WTC11 (cell line): ENCODE results near the gene CAMTA1. TPM values are rescaled to one million over a fixed set of nuclear protein-coding genes. Genes with fewer than 3 reads are reported as not detected.

Experiments used
- ATAC-seq: fragments of 200-7000 bp; cut with Tn5 transposase; 2 replicates; pipeline ENCODE4 v1.10.0; 2021; ENCODE audit warnings: mild to moderate bottlenecking, moderate library complexity
- CTCF ChIA-PET: fragments of 300-600 bp; sonication (Branson Sonifier 250); formaldehyde crosslinking; loops from one replicate; lab custom pipeline; 2021; ENCODE audit warnings: antibody characterized with exemption; lab: Charles Lee
- POLR2A ChIA-PET: fragments of 350-600 bp; sonication (Branson Sonifier 250); formaldehyde crosslinking; loops from one replicate; lab custom pipeline; 2021; ENCODE audit warnings: antibody characterized with exemption; lab: Charles Lee
- DNase-seq: peaks from one replicate; pipeline ENCODE4 v3.0.0; 2021; ENCODE audit warnings: low spot score
- H3K27ac Mint-ChIP-seq: 2 replicates; pipeline ENCODE4 v1.8.0; 2021; ENCODE audit warnings: mixed read lengths
- H3K27me3 Mint-ChIP-seq: 2 replicates; pipeline ENCODE4 v1.8.0; 2021; ENCODE audit warnings: low read depth, mild to moderate bottlenecking, moderate library complexity, mixed read lengths
- H3K36me3 Mint-ChIP-seq: 2 replicates; pipeline ENCODE4 v1.8.0; 2021; ENCODE audit warnings: mixed read lengths
- H3K4me1 Mint-ChIP-seq: 2 replicates; pipeline ENCODE4 v1.8.0; 2022; ENCODE audit warnings: mixed read lengths
- H3K4me3 Mint-ChIP-seq: 2 replicates; pipeline ENCODE4 v1.8.0; 2021; ENCODE audit warnings: mild to moderate bottlenecking, moderate library complexity, mixed read lengths
- H3K9me3 Mint-ChIP-seq: 2 replicates; pipeline ENCODE4 v1.8.0; 2021; ENCODE audit warnings: mixed read lengths
- CBFB ChIP-seq: sonication (generic); formaldehyde crosslinking; IDR thresholded peaks from 2 replicates; pipeline ENCODE4 v1.8.1; 2022; ENCODE audit warnings: mild to moderate bottlenecking, low read depth, missing genetic modification reagents
- ETV6 ChIP-seq: sonication (generic); formaldehyde crosslinking; IDR thresholded peaks from 2 replicates; pipeline ENCODE4 v1.8.1; 2022; ENCODE audit warnings: mild to moderate bottlenecking, missing genetic modification reagents
- FOXJ3 ChIP-seq: sonication (generic); formaldehyde crosslinking; IDR thresholded peaks from 2 replicates; pipeline ENCODE4 v1.9.0; 2021; ENCODE audit warnings: missing genetic modification reagents, mild to moderate bottlenecking, borderline replicate concordance
- GRHL2 ChIP-seq: fragments of 250-450 bp; sonication (Bioruptor Pico); IDR thresholded peaks from 2 replicates; pipeline ENCODE4 v1.8.0; 2022; ENCODE audit warnings: mild to moderate bottlenecking, moderate library complexity; ENCODE audit not compliant: insufficient replicate concordance, severe bottlenecking
- HMGA2 ChIP-seq: fragments of 250-450 bp; sonication (Bioruptor Pico); IDR thresholded peaks from 2 replicates; pipeline ENCODE4 v1.4.0; 2021; ENCODE audit warnings: mild to moderate bottlenecking, moderate library complexity
- JAZF1 ChIP-seq: fragments of 250-450 bp; sonication (Bioruptor Pico); IDR thresholded peaks from 2 replicates; pipeline ENCODE4 v1.9.0; 2021; ENCODE audit warnings: moderate library complexity, mild to moderate bottlenecking, inconsistent platforms
- JUN ChIP-seq: sonication (generic); formaldehyde crosslinking; IDR thresholded peaks from 2 replicates; pipeline ENCODE4 v1.8.0; 2023; ENCODE audit warnings: mild to moderate bottlenecking, missing genetic modification reagents
- MYBL2 ChIP-seq: sonication (generic); formaldehyde crosslinking; IDR thresholded peaks from 2 replicates; pipeline ENCODE4 v1.8.1; 2023; ENCODE audit warnings: mild to moderate bottlenecking, moderate library complexity, missing genetic modification reagents
- NFYB ChIP-seq: sonication (generic); formaldehyde crosslinking; conservative IDR thresholded peaks from 2 replicates; pipeline ENCODE4 v1.8.0; 2022; ENCODE audit warnings: low read depth, missing genetic modification reagents
- PRRX2 ChIP-seq: fragments of 250-450 bp; sonication (Bioruptor Pico); IDR thresholded peaks from 2 replicates; pipeline ENCODE4 v1.8.0; 2021; ENCODE audit warnings: mild to moderate bottlenecking
- TP53 ChIP-seq: sonication (generic); formaldehyde crosslinking; IDR thresholded peaks from 2 replicates; pipeline ENCODE4 v1.8.1; 2023; ENCODE audit warnings: mild to moderate bottlenecking, missing genetic modification reagents
- ZNF263 ChIP-seq: sonication (generic); formaldehyde crosslinking; IDR thresholded peaks from 2 replicates; pipeline ENCODE4 v1.8.1; 2022; ENCODE audit warnings: low read depth, mild to moderate bottlenecking, moderate library complexity, missing genetic modification reagents
- ZNF671 ChIP-seq: fragments of 250-450 bp; sonication (Bioruptor Pico); IDR thresholded peaks from 2 replicates; pipeline ENCODE4 v1.8.0; 2021; ENCODE audit warnings: mild to moderate bottlenecking
- total RNA-seq: library from RNA; stranded (reverse); gene quantifications from 3 replicates; pipeline ENCODE4 v1.2.3, GENCODE V29; 2021
- TF ChIP-seq, protein P1 (sequence below): sonication (generic); formaldehyde crosslinking; IDR thresholded peaks from 2 replicates; pipeline ENCODE4 v1.8.1; 2022; ENCODE audit warnings: missing genetic modification reagents, borderline replicate concordance
- TF ChIP-seq, protein P2 (sequence below): fragments of 200-600 bp; IDR thresholded peaks from 2 replicates; pipeline ENCODE4 v1.8.0; 2022; ENCODE audit warnings: antibody characterized with exemption
- TF ChIP-seq, protein P3 (sequence below): sonication (generic); formaldehyde crosslinking; IDR thresholded peaks from 2 replicates; pipeline ENCODE4 v1.8.0; 2023; ENCODE audit warnings: missing genetic modification reagents, mild to moderate bottlenecking, borderline replicate concordance
- TF ChIP-seq, protein P4 (sequence below): sonication (generic); formaldehyde crosslinking; IDR thresholded peaks from 2 replicates; pipeline ENCODE4 v1.8.1; 2023; ENCODE audit warnings: mild to moderate bottlenecking, moderate library complexity, missing genetic modification reagents
- TF ChIP-seq, protein P5 (sequence below): sonication (generic); formaldehyde crosslinking; IDR thresholded peaks from 2 replicates; pipeline ENCODE4 v1.8.1; 2022; ENCODE audit warnings: mild to moderate bottlenecking, missing genetic modification reagents, moderate library complexity, borderline replicate concordance

Gene CAMTA1
- total RNA-seq, 1 experiment from 2014 or later: 86.4 TPM

DNA sequence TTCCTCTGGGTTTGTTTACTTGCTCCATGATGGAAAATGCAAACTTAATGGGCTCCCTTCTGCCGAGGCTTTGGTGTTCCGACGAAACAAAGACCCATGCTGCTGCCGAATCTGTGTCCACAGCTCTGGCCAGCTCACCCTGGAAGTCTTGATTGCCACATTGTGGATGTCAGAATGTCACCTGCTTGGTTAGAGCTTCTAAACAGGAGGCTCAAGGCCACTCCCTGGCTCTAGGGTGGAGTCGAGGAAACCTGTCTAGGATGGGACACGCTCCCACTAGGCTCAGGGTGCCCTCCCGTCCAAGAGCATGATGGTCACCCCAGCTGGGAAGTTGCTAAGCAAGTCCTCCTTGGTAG is 706.5 kb downstream of the CAMTA1 start:
- Mint-ChIP-seq H3K9me3 (peaks cover 11% of the 10 kb centered on the region), H3K27me3 (no peaks in the 10 kb centered on the region), H3K36me3 (no peaks in the 10 kb centered on the region), H3K4me3 (no peak overlapping the region), H3K4me1 (peaks cover 17% of the 10 kb centered on the region), H3K27ac (peak overlapping the region; percentile 37; the same call in 1 of the 2 replicates)
- CTCF ChIA-PET: interaction anchor here (1.2 to 1.4 kb wide), 3 partner anchors 17 to 175 kb away, joined by 3 to 5 read pairs (median 4); no protein-coding TSS in a partner anchor
- TF ChIP-seq GRHL2 (CRISPR knock-in tag) (no peak), ZNF671 (no peak)
- DNase-seq (no peak), ATAC-seq (no peak; the same call in 1 of the 2 replicates)
- POLR2A ChIA-PET: no interaction called here

DNA sequence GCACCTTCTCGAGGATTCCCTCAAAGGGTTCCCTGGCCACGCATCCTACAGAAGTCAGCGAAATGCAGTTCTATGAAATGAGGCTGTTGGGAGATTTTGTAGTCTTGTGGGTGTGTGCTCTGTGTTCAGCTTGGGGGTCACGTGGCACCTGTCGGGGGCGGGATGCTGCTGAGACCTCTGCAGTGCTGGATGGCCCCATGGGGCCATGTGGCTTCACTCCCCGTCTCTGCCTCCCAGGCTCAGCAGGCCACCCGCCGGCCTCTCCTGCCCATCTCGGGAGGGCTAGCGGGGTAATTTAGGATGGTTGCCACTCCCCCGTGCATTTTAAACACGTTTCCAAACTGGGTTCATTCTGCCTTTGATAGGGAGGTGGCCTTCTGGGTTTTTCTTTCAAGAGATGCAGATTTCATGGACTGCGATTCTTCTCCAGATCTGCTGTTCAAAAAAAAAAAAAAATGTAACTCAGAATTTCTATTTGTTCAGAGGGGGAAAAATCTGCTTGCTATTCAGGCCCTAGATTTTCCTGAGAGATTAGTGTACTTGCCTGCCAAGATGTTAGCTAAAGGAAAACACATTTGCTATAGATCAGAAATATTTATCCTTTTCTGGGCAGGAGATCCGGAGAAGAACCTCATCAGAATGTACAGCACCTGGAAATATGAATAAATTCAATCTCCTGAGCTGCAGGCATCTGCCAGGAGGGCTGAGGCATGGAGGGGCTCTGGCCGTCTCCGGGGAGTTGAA is 708.6 kb downstream of the CAMTA1 start:
- Mint-ChIP-seq H3K27ac (no peak overlapping the region), H3K36me3 (no peaks in the 10 kb centered on the region), H3K27me3 (no peaks in the 10 kb centered on the region), H3K4me3 (no peak overlapping the region), H3K4me1 (peaks cover 17% of the 10 kb centered on the region), H3K9me3 (peaks cover 11% of the 10 kb centered on the region)
- no peak for DNase-seq
- ChIA-PET CTCF (no interaction called here), POLR2A (interaction anchor here (0.5 kb wide), 1 partner anchor 213 kb away, joined by 3 read pairs; no protein-coding TSS in a partner anchor)
- TF ChIP-seq, protein P1, sequence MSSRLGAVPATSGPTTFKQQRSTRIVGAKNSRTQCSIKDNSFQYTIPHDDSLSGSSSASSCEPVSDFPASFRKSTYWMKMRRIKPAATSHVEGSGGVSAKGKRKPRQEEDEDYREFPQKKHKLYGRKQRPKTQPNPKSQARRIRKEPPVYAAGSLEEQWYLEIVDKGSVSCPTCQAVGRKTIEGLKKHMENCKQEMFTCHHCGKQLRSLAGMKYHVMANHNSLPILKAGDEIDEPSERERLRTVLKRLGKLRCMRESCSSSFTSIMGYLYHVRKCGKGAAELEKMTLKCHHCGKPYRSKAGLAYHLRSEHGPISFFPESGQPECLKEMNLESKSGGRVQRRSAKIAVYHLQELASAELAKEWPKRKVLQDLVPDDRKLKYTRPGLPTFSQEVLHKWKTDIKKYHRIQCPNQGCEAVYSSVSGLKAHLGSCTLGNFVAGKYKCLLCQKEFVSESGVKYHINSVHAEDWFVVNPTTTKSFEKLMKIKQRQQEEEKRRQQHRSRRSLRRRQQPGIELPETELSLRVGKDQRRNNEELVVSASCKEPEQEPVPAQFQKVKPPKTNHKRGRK (CRISPR knock-in tag): no peak
- TF ChIP-seq ZNF263 (CRISPR knock-in tag) (no peak), PRRX2 (CRISPR knock-in tag) (no peak), NFYB (no peak), JAZF1 (CRISPR knock-in tag) (no peak), CBFB (CRISPR knock-in tag) (no peak)
- no peak for ATAC-seq

DNA sequence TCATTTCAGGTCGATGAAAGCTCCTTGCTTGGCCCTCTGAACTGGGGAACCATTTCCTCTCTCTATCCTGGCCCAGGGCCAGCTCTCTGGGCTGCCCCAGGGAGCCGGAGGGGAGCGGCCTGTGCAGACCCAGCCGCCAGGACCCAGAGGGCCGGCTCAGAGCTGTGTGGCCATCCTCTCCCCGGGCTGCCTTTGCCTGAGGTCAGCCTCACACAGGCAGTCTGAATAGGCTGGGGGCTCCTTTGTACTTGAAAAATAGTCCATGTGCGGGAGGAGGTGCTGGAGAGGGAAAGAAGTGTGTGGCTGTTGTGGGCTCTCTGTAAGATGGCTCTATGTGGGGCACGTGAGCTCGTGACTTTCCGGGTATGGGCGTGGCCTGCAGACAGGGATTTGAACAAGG is 710.7 kb downstream of the CAMTA1 start:
- Mint-ChIP-seq H3K27ac (no peak overlapping the region), H3K27me3 (no peaks in the 10 kb centered on the region), H3K9me3 (peaks cover 11% of the 10 kb centered on the region), H3K4me1 (peaks cover 15% of the 10 kb centered on the region), H3K36me3 (no peaks in the 10 kb centered on the region), H3K4me3 (no peak overlapping the region)
- no peak for DNase-seq
- ChIA-PET CTCF (interaction anchor here (0.7 to 1.8 kb wide), 4 partner anchors 20 to 151 kb away, joined by 3 to 5 read pairs (median 3); no protein-coding TSS in a partner anchor), POLR2A (no interaction called here)
- TF ChIP-seq, protein P2, sequence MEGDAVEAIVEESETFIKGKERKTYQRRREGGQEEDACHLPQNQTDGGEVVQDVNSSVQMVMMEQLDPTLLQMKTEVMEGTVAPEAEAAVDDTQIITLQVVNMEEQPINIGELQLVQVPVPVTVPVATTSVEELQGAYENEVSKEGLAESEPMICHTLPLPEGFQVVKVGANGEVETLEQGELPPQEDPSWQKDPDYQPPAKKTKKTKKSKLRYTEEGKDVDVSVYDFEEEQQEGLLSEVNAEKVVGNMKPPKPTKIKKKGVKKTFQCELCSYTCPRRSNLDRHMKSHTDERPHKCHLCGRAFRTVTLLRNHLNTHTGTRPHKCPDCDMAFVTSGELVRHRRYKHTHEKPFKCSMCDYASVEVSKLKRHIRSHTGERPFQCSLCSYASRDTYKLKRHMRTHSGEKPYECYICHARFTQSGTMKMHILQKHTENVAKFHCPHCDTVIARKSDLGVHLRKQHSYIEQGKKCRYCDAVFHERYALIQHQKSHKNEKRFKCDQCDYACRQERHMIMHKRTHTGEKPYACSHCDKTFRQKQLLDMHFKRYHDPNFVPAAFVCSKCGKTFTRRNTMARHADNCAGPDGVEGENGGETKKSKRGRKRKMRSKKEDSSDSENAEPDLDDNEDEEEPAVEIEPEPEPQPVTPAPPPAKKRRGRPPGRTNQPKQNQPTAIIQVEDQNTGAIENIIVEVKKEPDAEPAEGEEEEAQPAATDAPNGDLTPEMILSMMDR: no peak
- TF ChIP-seq FOXJ3 (CRISPR knock-in tag) (no peak), TP53 (CRISPR knock-in tag) (no peak), MYBL2 (no peak), ETV6 (CRISPR knock-in tag) (no peak), JUN (CRISPR knock-in tag) (no peak), HMGA2 (CRISPR knock-in tag) (no peak)
- TF ChIP-seq, protein P3, sequence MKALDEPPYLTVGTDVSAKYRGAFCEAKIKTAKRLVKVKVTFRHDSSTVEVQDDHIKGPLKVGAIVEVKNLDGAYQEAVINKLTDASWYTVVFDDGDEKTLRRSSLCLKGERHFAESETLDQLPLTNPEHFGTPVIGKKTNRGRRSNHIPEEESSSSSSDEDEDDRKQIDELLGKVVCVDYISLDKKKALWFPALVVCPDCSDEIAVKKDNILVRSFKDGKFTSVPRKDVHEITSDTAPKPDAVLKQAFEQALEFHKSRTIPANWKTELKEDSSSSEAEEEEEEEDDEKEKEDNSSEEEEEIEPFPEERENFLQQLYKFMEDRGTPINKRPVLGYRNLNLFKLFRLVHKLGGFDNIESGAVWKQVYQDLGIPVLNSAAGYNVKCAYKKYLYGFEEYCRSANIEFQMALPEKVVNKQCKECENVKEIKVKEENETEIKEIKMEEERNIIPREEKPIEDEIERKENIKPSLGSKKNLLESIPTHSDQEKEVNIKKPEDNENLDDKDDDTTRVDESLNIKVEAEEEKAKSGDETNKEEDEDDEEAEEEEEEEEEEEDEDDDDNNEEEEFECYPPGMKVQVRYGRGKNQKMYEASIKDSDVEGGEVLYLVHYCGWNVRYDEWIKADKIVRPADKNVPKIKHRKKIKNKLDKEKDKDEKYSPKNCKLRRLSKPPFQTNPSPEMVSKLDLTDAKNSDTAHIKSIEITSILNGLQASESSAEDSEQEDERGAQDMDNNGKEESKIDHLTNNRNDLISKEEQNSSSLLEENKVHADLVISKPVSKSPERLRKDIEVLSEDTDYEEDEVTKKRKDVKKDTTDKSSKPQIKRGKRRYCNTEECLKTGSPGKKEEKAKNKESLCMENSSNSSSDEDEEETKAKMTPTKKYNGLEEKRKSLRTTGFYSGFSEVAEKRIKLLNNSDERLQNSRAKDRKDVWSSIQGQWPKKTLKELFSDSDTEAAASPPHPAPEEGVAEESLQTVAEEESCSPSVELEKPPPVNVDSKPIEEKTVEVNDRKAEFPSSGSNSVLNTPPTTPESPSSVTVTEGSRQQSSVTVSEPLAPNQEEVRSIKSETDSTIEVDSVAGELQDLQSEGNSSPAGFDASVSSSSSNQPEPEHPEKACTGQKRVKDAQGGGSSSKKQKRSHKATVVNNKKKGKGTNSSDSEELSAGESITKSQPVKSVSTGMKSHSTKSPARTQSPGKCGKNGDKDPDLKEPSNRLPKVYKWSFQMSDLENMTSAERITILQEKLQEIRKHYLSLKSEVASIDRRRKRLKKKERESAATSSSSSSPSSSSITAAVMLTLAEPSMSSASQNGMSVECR (CRISPR knock-in tag): no peak
- TF ChIP-seq, protein P4, sequence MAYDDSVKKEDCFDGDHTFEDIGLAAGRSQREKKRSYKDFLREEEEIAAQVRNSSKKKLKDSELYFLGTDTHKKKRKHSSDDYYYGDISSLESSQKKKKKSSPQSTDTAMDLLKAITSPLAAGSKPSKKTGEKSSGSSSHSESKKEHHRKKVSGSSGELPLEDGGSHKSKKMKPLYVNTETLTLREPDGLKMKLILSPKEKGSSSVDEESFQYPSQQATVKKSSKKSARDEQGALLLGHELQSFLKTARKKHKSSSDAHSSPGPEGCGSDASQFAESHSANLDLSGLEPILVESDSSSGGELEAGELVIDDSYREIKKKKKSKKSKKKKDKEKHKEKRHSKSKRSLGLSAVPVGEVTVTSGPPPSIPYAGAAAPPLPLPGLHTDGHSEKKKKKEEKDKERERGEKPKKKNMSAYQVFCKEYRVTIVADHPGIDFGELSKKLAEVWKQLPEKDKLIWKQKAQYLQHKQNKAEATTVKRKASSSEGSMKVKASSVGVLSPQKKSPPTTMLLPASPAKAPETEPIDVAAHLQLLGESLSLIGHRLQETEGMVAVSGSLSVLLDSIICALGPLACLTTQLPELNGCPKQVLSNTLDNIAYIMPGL (CRISPR knock-in tag): no peak
- TF ChIP-seq, protein P5, sequence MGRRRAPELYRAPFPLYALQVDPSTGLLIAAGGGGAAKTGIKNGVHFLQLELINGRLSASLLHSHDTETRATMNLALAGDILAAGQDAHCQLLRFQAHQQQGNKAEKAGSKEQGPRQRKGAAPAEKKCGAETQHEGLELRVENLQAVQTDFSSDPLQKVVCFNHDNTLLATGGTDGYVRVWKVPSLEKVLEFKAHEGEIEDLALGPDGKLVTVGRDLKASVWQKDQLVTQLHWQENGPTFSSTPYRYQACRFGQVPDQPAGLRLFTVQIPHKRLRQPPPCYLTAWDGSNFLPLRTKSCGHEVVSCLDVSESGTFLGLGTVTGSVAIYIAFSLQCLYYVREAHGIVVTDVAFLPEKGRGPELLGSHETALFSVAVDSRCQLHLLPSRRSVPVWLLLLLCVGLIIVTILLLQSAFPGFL (CRISPR knock-in tag): no peak
- ATAC-seq: peak; percentile 32
